Mesodermal cell (in vitro differentiated cells): ENCODE results near the gene SULT2B1. TPM values are rescaled to one million over a fixed set of nuclear protein-coding genes. Genes with fewer than 3 reads are reported as not detected.

Experiments
- H3K27ac ChIP-seq: 2 replicates; pipeline ENCODE4 v1.7.0; 2013; ENCODE audit warnings: mild to moderate bottlenecking, low read depth, low read length, moderate library complexity; ENCODE audit not compliant: severe bottlenecking
- H3K36me3 ChIP-seq: 2 replicates; pipeline ENCODE4 v1.7.1; 2013; ENCODE audit warnings: mild to moderate bottlenecking, low read length, moderate library complexity; ENCODE audit not compliant: control insufficient read depth, insufficient read depth
- H3K4me1 ChIP-seq: one replicate; pipeline ENCODE4 v1.7.1; 2013; ENCODE audit warnings: mild to moderate bottlenecking, low read length; ENCODE audit not compliant: insufficient read depth, control insufficient read depth, poor library complexity, severe bottlenecking
- H3K4me3 ChIP-seq: 2 replicates; pipeline ENCODE4 v1.7.0; 2013; ENCODE audit warnings: low read length, control low read depth, mild to moderate bottlenecking; ENCODE audit not compliant: insufficient read depth, poor library complexity, severe bottlenecking; ENCODE audit errors: extremely low read depth
- H3K9me3 ChIP-seq: 2 replicates; pipeline ENCODE4 v1.7.1; 2013; ENCODE audit warnings: mild to moderate bottlenecking, low read length, moderate library complexity; ENCODE audit not compliant: control insufficient read depth
- WGBS, 2 experiments: methylation state at CpG; one replicate each; pipeline ENCODE4 v1.1.5; 2013; ENCODE audit warnings: missing lambda C conversion rate in 2 of 2; ENCODE audit not compliant: insufficient coverage in 2 of 2; 5-methylcytosine and 5-hydroxymethylcytosine counted together
- polyA plus RNA-seq, 2 experiments: library from polyadenylated mRNA; stranded (reverse); fragments of 50-300 nt; gene quantifications; one replicate each; pipeline ENCODE4 v1.2.3, GENCODE V29; 2013

Gene SULT2B1
- polyA plus RNA-seq (2013, experiment 1 of 2) = 0.92 TPM
- polyA plus RNA-seq (2013, experiment 2 of 2) = 0.66 TPM

DNA sequence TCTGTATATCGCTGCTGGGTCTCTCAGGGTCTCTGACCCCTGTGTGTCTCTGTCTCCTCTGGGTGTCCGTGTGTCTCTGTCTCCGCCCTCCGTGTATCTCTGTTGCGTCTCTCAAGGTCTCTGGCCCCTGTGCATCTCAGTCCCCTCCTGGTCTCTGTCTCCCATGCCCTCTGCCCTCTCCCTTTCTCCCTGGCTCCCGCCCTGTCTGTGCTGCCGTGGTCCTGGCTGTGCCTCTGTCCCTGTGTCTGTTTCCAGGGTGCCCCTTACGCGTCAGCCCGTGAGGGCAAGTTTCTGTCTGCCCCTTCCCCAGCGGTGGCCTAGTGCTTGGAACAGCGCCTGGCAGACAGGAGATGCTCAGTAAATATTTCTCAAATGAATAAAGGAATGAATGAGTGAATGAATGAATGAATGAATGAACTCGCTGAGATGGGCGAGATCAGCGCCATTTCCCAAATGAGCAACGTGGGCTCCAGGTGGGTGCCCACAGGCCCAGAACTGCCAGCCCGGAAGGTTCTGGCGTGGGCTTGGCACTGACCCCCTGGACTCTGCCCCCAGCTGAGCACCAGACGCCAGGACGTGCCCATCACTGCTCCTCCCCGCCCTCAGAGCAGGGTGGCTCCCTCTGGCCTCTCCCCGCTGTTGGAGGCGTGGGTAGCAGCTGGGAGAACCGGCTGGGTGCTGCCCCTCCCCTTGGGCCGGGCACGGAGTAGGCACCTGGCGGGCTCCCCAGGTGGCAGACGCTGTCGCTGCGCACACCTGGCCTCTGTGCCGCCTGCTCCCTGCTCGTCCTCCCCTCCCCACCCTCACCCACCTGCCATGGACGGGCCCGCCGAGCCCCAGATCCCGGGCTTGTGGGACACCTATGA is at the start of gene SULT2B1:
SULT2B1 (plus strand) TSS at position 736 of the 866 bp plus-strand sequence; CDS start at position 817, 81 bp downstream.
- H3K4me1 ChIP-seq = peaks cover 18% of the 10 kb centered on the region
- H3K27ac ChIP-seq = no peak within 1 kb of the TSS
- no peaks in the 10 kb centered on the region for H3K36me3 ChIP-seq
- no peak within 1 kb of the TSS for H3K4me3 ChIP-seq
- H3K9me3 ChIP-seq = no peaks in the 10 kb centered on the region
- 89% methylated on average over 26 to 32 of the region's 36 CpGs for WGBS, 2 experiments

DNA sequence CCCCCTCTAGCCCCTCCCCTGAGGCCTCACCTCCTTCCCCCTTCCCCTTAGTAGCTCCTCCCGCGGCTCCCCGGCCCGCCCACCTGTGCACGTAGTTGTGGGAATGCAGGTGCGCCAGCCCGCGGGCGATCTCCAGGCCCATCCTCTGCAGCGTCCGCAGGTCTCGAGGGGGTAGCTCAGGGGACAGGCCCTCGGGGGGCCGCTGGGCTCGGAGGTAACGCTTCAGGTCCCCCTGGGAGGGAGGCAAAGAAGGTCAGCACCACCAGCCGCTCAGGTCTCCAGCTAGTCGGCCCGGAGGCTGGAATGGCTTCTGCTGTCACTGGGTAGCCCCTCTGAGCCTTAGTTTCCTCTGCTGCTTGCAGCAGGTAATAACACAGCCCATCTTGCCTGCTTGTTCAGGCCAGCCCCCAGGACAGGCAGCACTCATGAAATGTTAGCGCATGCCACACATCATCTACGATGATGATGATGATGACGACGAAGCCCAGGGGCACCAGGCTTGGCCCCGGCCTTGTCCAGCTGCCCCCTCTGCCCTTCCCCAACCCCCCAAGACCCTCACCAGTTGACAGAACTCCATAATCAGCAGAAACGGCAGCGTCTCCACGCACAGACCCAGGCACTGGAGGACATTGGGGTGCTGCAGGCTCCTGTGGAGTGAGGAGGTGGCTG is 49.5 kb upstream of the SULT2B1 start:
- H3K36me3 ChIP-seq = no peaks in the 10 kb centered on the region
- H3K27ac ChIP-seq = no peak overlapping the region
- H3K9me3 ChIP-seq = no peaks in the 10 kb centered on the region
- peak overlapping the region; percentile 16 for H3K4me3 ChIP-seq
- 27 to 29% methylated on average over 20 to 22 of the region's 27 CpGs for WGBS, 2 experiments
- H3K4me1 ChIP-seq = no peaks in the 10 kb centered on the region

DNA sequence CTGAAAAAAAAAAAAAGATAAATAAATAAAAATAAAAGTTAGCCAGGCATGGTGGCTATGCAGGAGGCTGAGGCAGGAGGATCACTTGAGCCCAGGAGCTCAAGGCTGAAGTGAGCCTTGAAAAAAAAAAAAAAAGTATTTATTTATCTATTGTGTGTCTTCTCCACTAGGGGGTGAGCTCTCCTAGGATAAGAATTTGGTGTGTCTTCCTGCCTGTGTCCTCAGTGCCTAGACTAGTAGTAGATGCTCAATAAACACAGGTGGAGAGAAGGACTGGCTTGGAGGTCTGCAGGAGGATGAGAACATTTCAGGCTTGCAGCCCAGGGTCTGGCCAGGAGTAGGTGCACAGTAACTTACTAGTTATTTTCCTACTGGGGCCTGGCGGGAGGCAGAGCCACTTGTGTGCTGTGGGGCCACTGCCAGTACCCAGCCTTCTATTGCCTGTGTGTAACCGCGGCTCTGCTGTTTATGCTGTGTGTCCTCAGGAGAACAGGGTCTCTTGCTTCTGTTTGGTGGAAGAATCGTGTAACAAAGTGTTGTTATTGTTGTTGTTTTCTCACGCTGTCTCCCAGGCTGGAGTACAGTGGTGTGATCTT is 45.7 kb upstream of the SULT2B1 start:
- no peak overlapping the region for H3K27ac ChIP-seq
- H3K36me3 ChIP-seq = no peaks in the 10 kb centered on the region
- no peak overlapping the region for H3K4me3 ChIP-seq
- H3K9me3 ChIP-seq = no peaks in the 10 kb centered on the region
- 91 to 100% methylated on average over 4 to 5 of the region's 5 CpGs for WGBS, 2 experiments
- H3K4me1 ChIP-seq = no peaks in the 10 kb centered on the region

DNA sequence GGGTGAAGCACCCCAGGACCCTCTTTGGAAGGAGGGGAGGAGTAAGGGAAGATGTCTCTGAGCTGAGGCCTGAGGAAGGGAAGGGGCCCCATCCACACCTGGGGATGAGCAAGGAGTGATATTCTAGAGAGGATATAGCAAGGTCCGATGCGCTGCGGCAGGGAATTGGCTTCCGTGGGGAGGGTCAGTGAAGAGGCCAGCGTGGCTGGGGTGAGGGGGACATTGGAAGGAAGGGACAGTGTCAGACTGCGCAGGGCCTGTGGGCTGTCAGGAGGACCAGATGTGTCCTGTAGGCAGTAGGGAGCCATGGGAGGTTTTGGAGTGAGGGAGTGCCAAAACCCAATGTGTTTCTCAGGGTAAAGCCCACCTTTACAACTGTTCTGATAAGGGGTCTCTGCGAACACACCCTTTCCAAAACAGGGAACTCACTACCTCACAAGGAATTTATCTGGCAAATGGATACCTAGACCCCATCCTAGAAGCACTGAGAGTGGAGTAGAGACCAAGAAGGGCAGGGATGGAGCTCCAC is 44.0 kb upstream of the SULT2B1 start:
- H3K36me3 ChIP-seq = no peaks in the 10 kb centered on the region
- H3K9me3 ChIP-seq = no peaks in the 10 kb centered on the region
- H3K27ac ChIP-seq = no peak overlapping the region
- no peak overlapping the region for H3K4me3 ChIP-seq
- WGBS, 2 experiments = 95 to 98% methylated on average over 5 to 6 of the region's 7 CpGs
- H3K4me1 ChIP-seq = no peaks in the 10 kb centered on the region

DNA sequence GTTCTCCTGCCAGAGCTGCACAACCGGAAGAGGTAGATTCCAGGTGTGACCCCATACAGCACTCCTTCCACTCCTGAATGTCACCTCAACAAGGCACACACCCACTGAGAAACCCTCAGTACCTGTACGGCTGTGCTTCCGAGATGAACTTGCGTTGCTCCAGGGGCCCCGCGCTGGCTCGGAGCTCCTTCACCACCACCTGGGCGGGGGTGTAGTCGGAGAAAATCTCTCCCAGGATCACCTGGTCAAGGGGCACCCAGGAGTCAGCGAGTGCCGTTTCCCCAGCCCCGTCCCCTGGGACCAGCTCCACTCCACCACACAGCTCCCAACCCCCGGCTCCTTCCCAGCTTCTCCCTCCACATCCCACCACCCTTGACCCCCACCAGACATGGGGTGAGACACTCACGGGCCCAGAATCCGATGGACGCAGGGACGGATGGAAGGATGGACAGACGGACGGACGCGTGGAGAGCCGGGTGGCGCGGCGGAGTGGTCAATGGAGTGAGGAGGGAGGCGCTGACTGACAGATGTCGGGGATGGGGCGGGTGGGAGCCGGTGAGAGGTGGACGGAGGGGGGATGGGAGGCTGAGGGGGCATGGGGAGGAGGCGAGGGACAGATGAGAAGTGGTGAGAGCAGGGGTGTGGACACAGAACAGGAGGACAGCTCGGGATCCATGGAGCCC is 43.1 kb upstream of the SULT2B1 start:
- H3K4me3 ChIP-seq = no peak overlapping the region
- no peaks in the 10 kb centered on the region for H3K9me3 ChIP-seq
- WGBS, 2 experiments = 86 to 94% methylated on average over 14 to 23 of the region's 32 CpGs
- H3K27ac ChIP-seq = no peak overlapping the region
- H3K4me1 ChIP-seq = no peaks in the 10 kb centered on the region
- no peaks in the 10 kb centered on the region for H3K36me3 ChIP-seq

DNA sequence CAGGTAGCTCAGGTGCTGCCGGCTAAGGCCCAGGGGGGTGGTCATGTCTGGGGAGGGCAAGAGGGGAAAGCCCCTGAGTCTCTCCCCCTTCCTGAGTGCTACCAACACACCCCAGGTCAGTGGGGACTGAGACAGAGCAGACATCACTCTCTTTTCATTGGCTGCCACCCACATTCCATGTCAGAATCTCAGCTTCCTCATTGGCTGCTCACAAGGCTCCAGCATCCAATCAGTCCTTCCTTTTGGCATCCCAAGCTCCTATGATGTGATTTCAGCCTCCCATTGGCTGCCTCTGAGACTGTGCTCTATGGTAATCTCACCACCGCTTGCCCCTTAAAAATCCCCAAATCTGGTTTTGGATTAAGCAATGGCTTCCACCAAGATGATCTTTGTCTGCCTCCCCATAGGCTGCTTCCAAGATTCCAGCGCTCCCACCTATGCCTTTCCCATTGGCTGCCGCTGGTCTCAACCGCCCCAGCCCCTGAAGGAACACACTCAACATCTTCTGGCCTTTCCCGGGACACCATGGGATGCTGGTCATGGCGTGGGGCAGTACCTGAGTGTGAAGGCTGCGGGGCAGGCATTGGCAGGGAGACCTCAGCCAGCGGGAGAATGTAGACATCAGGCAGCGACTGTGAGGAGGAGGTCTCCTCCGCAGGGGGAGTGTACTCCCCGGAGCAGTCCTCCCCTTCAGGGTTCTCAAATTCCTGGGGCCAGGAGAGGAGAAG is 42.3 kb upstream of the SULT2B1 start:
- no peaks in the 10 kb centered on the region for H3K36me3 ChIP-seq
- no peak overlapping the region for H3K27ac ChIP-seq
- H3K4me3 ChIP-seq = no peak overlapping the region
- no peaks in the 10 kb centered on the region for H3K9me3 ChIP-seq
- 80 to 83% methylated on average over 10 to 12 of the region's 12 CpGs for WGBS, 2 experiments
- H3K4me1 ChIP-seq = no peaks in the 10 kb centered on the region

DNA sequence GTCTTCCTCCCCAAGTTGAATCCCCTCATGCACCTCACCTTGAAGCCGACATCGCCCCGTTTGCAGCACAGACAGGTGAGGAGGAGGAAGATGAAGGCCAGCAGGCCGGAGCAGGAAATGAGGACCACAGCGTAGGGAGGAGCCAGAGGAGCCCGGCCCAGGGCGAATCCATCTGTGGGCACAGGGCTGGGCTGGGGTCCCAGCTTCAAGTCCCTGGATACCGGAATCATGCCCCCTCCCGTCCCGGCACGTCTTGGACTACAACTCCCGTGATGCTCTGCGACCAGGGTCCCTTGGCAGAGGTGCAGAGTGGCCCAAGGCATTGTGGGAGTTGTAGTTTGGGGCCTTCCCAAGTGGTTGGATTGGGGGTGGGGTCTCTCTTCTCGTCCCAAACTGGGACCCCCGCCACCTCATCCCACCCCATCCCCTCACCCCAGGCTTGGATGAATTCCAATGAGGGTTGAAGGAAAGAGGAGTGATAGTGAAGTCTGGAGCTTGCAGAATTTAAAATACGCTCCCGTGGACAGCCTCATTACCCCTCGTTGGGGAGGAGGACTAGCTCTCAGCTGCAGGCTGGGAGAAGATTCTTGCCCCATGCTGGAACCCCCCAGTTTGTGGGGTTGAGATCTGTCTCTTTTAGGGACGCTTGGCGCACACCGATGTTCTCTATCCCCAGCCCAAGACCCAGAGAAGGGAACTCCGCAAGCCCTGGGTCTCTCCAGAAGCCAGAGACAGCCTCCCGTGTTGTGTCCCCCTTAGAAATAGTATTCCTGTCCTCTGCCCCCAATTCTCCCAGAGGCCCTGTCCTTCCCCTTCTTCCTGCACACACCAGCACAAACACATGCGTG is 41.3 kb upstream of the SULT2B1 start:
- no peaks in the 10 kb centered on the region for H3K36me3 ChIP-seq
- H3K4me1 ChIP-seq = no peaks in the 10 kb centered on the region
- no peaks in the 10 kb centered on the region for H3K9me3 ChIP-seq
- 16% methylated on average over 13 to 17 of the region's 24 CpGs for WGBS, 2 experiments
- no peak overlapping the region for H3K27ac ChIP-seq
- peak overlapping the region; percentile 30 for H3K4me3 ChIP-seq

DNA sequence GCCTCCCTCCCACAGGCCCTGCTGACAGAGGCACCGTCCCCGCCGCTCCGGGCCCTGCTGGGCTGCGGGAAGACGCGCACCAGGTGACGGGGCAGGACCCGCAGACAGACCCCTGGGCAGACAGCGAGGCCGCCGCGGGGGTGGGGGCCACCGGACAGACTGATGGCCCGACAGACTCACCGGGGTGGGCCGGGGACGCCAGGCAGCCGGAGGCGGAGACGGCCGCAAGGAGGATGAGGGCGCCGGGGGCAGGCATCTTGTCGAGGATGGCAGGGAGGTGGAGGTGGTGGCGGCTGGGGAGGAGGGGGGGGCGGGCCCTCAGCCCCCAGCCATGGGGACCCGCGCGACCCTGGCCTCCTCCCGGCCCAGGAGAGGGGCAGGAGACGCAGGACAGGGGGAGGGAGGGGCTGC is 40.6 kb upstream of the SULT2B1 start:
- Histone ChIP-seq H3K27ac (no peak overlapping the region), H3K36me3 (no peaks in the 10 kb centered on the region), H3K9me3 (no peaks in the 10 kb centered on the region), H3K4me3 (peak overlapping the region; percentile 27), H3K4me1 (no peaks in the 10 kb centered on the region)
- 0 to 1% methylated on average over 3 to 17 of the region's 32 CpGs for WGBS, 2 experiments

DNA sequence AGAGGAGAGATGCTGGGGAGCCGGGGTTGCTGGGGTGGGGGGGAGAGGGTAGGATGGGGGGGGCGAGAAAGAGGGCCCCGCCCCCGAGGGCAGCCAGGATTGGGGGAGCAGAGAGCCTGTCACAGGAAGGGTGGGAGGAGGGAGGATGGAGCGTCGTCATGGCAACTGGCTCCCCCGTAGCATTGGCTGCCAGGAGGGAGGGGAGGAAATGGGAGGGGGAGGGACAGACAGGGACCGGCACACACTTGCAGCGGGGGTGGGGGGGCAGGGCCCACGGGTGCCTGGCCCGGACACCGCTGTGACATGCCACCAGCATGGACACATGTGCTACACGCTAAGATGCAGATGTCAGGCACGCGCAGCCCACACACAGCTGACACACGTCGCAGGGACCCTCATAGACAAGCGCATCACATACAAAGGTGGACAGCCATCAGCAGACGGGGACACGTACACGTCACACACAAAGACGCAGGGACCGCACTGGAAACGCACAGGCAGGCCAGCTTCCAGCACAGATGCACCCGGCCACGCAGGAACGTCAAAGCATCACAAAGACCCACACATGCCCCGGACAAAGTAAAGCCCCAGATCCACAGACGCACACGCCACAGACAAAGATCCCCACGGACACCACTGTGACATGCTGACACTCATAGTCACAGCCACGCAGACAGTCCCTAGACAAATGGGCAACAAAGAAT is 40.0 kb upstream of the SULT2B1 start, which contains the start of gene LMTK3:
LMTK3 (minus strand) TSS at position 36 of the 704 bp plus-strand sequence. CDS start 259 bp downstream, outside the sequence.
- H3K9me3 ChIP-seq = no peaks in the 10 kb centered on the region
- H3K4me1 ChIP-seq = no peaks in the 10 kb centered on the region
- no peak within 1 kb of the TSS for H3K27ac ChIP-seq
- no peaks in the 10 kb centered on the region for H3K36me3 ChIP-seq
- WGBS, 2 experiments = 31 to 34% methylated on average over 26 to 27 of the region's 32 CpGs
- peak within 1 kb of the TSS; percentile 30 for H3K4me3 ChIP-seq
